WI38 (cell line): Measurements from ENCODE around the gene BCL2L15.

Experiments
- H3K4me3 ChIP-seq: 2 replicates; pipeline ENCODE4 v1.5.1; 2011; ENCODE audit warnings: low read depth, mild to moderate bottlenecking, control low read depth, low read length
- CTCF ChIP-seq: IDR thresholded peaks from 2 replicates; pipeline ENCODE4 v1.5.1; 2012; ENCODE audit warnings: low read depth, mild to moderate bottlenecking, control low read depth, low read length

BCL2L15 gene

GRCh38 chr1:113879739-113880038 lies 7.7 kb downstream of the BCL2L15 start:
- no peak for TF ChIP-seq CTCF
- H3K4me3 ChIP-seq: no peak overlapping the region

- H3K4me3 ChIP-seq: no peak overlapping the region
- no peak for TF ChIP-seq CTCF
Measured at GRCh38 chr1:113876176-113876575, 11.2 kb downstream of the BCL2L15 start.

- no peak for TF ChIP-seq CTCF
- H3K4me3 ChIP-seq: no peak overlapping the region
Measured at GRCh38 chr1:113875714-113876113, 11.7 kb downstream of the BCL2L15 start.

- no peak for TF ChIP-seq CTCF
- H3K4me3 ChIP-seq: no peak overlapping the region
Measured at GRCh38 chr1:113874012-113874879, 13.1 kb downstream of the BCL2L15 start.

- H3K4me3 ChIP-seq: no peak overlapping the region
- no peak for TF ChIP-seq CTCF
Measured at GRCh38 chr1:113872219-113872935, 15.0 kb downstream of the BCL2L15 start.

GRCh38 chr1:113871597-113872113 lies 15.7 kb downstream of the BCL2L15 start, which contains the start of gene PTPN22:
Gene PTPN22, minus strand, starts transcription at chr1:113871712.
- TF ChIP-seq CTCF: no peak
- H3K4me3 ChIP-seq: no peak within 1 kb of the TSS

- no peak for TF ChIP-seq CTCF
- no peak overlapping the region for H3K4me3 ChIP-seq
Measured at GRCh38 chr1:113870778-113871177, 16.6 kb downstream of the BCL2L15 start.
